Caco-2 (cell line): ENCODE measurements around the gene CACNA1D. TPM values are rescaled to one million over a fixed set of nuclear protein-coding genes. Genes with fewer than 3 reads are reported as not detected.

Source experiments
- BruUV-seq: library from RNA; stranded (reverse); fragments of 400-500 nt; replicated peaks from 2 replicates; lab custom pipeline; 2021; lab: Mats Ljungman, UMichigan
- CTCF ChIA-PET: fragments of 300-600 bp; sonication (Branson Sonifier 250); formaldehyde crosslinking; loops from one replicate; lab custom pipeline; 2022; ENCODE audit warnings: antibody characterized with exemption; lab: Charles Lee
- POLR2A ChIA-PET: fragments of 300-600 bp; sonication (Branson Sonifier 250); formaldehyde crosslinking; loops from one replicate; lab custom pipeline; 2022; ENCODE audit warnings: antibody characterized with exemption; lab: Charles Lee
- DNase-seq, 2 experiments: peaks; one replicate each; pipeline versions ENCODE4 v3.0.0 to v3.0.0-alpha.2; 2020 to 2022
- H3K27me3 ChIP-seq: replicated peaks from 2 replicates; pipeline ENCODE4 v1.6.0; 2011; ENCODE audit warnings: low read length; ENCODE audit not compliant: control insufficient read depth, insufficient read depth
- H3K36me3 ChIP-seq: 2 replicates; pipeline ENCODE4 v1.5.1; 2011; ENCODE audit warnings: low read length; ENCODE audit not compliant: control insufficient read depth, insufficient read depth
- H3K4me1 ChIP-seq: fragments of 250-450 bp; sonication (Bioruptor Pico); 2 replicates; pipeline ENCODE4 v1.5.1; 2020; ENCODE audit warnings: mild to moderate bottlenecking
- H3K4me3 ChIP-seq: 2 replicates; pipeline ENCODE4 v1.5.1; 2011; ENCODE audit warnings: low read depth, mild to moderate bottlenecking, control low read depth, low read length
- H3K9me3 ChIP-seq: fragments of 250-450 bp; sonication (Bioruptor Pico); 2 replicates; pipeline ENCODE4 v1.5.1; 2020; ENCODE audit warnings: mild to moderate bottlenecking, moderate library complexity
- H3K27ac Mint-ChIP-seq: one replicate; pipeline ENCODE4 v1.8.0; 2022; ENCODE audit warnings: mixed read lengths; ENCODE audit not compliant: unreplicated experiment
- H3K27me3 Mint-ChIP-seq: one replicate; pipeline ENCODE4 v1.8.0; 2022; ENCODE audit warnings: mixed read lengths; ENCODE audit not compliant: insufficient read depth, unreplicated experiment
- H3K36me3 Mint-ChIP-seq: one replicate; pipeline ENCODE4 v1.8.0; 2022; ENCODE audit warnings: mild to moderate bottlenecking, mixed read lengths; ENCODE audit not compliant: insufficient read depth, unreplicated experiment
- H3K4me1 Mint-ChIP-seq: one replicate; pipeline ENCODE4 v1.8.0; 2022; ENCODE audit warnings: low read depth, mixed read lengths; ENCODE audit not compliant: unreplicated experiment
- H3K4me3 Mint-ChIP-seq: one replicate; pipeline ENCODE4 v1.8.0; 2022; ENCODE audit warnings: mild to moderate bottlenecking, moderate library complexity, mixed read lengths; ENCODE audit not compliant: unreplicated experiment
- H3K9me3 Mint-ChIP-seq: one replicate; pipeline ENCODE4 v1.8.0; 2022; ENCODE audit warnings: mixed read lengths; ENCODE audit not compliant: unreplicated experiment
- intact Hi-C: fragments of 100-400 bp; cut with micrococcal nuclease; formaldehyde crosslinking; loops from one replicate; pipeline ENCODE4 v1.10.0; 2022; ENCODE audit not compliant: unreplicated experiment
- total RNA-seq: library from RNA; stranded (reverse); gene quantifications from 2 replicates; pipeline ENCODE4 v1.2.3, GENCODE V29; 2022
- TF ChIP-seq, protein P1 (sequence below), 2 experiments: fragments of 200-600 bp in 1 of 2; IDR thresholded peaks; 1 replicate in 1 of 2; 2 replicates in 1 of 2; pipeline versions ENCODE4 v1.5.1 to v1.8.0; 2011 to 2022; ENCODE audit warnings: antibody characterized with exemption in 1 of 2, control low read depth in 1 of 2, inconsistent platforms in 1 of 2, low read depth in 1 of 2, low read length in 1 of 2, mild to moderate bottlenecking in 1 of 2, moderate library complexity in 1 of 2; ENCODE audit not compliant: insufficient read depth in 1 of 2, severe bottlenecking in 1 of 2, unreplicated experiment in 1 of 2

CACNA1D gene
- total RNA-seq, 1 experiment from 2014 or later = 13.3 TPM

- H3K36me3 Mint-ChIP-seq = no peaks in the 10 kb centered on the region
- no peaks in the 10 kb centered on the region for H3K4me1 Mint-ChIP-seq
- no TSS peak for BruUV-seq
- H3K27ac Mint-ChIP-seq = no peak overlapping the region
- intact Hi-C loops = no loop called here
- TF ChIP-seq, protein P1, sequence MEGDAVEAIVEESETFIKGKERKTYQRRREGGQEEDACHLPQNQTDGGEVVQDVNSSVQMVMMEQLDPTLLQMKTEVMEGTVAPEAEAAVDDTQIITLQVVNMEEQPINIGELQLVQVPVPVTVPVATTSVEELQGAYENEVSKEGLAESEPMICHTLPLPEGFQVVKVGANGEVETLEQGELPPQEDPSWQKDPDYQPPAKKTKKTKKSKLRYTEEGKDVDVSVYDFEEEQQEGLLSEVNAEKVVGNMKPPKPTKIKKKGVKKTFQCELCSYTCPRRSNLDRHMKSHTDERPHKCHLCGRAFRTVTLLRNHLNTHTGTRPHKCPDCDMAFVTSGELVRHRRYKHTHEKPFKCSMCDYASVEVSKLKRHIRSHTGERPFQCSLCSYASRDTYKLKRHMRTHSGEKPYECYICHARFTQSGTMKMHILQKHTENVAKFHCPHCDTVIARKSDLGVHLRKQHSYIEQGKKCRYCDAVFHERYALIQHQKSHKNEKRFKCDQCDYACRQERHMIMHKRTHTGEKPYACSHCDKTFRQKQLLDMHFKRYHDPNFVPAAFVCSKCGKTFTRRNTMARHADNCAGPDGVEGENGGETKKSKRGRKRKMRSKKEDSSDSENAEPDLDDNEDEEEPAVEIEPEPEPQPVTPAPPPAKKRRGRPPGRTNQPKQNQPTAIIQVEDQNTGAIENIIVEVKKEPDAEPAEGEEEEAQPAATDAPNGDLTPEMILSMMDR (IDR thresholded peaks at IDR 0.05; ENCODE audit: insufficient read depth in 1 of 2, low read depth in 1 of 2, low read length in 1 of 2, severe bottlenecking in 1 of 2, unreplicated experiment in 1 of 2) = no peak
- DNase-seq = no peak
- ChIA-PET POLR2A (no interaction called here), CTCF (no interaction called here)
- H3K9me3 ChIP-seq = no peaks in the 10 kb centered on the region
- no peaks in the 10 kb centered on the region for H3K36me3 ChIP-seq
- H3K27me3 Mint-ChIP-seq = no peaks in the 10 kb centered on the region
- H3K4me3 ChIP-seq = no peak overlapping the region
- peaks cover 4% of the 10 kb centered on the region; the same call in 1 of the 2 replicates for H3K4me1 ChIP-seq
- H3K27me3 ChIP-seq = no peaks in the 10 kb centered on the region
- H3K9me3 Mint-ChIP-seq = no peaks in the 10 kb centered on the region
- no peak overlapping the region for H3K4me3 Mint-ChIP-seq
These were observed 16.1 kb downstream of the CACNA1D start for GRCh38 chr3:53510508-53510907.

DNA sequence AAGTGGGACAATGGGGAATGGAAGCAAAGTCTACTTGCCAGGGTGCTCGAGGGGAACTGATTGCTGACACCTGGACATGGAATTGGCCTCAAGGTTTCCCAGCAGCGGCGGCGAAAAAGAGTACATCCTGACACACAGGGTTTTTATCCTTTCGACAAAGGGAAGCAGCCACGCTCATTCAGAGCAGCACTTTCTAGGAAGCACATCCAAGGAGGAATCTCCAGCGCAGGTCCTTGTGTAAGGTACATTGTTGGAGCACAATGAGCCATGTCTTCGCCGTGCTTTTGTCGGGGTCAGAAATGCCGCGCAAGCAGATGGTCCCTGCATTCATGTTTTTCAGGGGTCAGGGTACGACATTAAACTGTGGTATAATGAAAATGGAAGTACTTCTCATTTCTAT lies 16.8 kb downstream of the CACNA1D start:
- CTCF ChIA-PET = no interaction called here
- intact Hi-C loops = no loop called here
- H3K27me3 Mint-ChIP-seq = no peaks in the 10 kb centered on the region
- DNase-seq = no peak
- H3K36me3 Mint-ChIP-seq = no peaks in the 10 kb centered on the region
- H3K27me3 ChIP-seq = no peaks in the 10 kb centered on the region
- H3K9me3 ChIP-seq = no peaks in the 10 kb centered on the region
- no peak overlapping the region for H3K4me3 ChIP-seq
- TF ChIP-seq, protein P1 (IDR thresholded peaks at IDR 0.05; ENCODE audit: insufficient read depth in 1 of 2, low read depth in 1 of 2, low read length in 1 of 2, severe bottlenecking in 1 of 2, unreplicated experiment in 1 of 2) = no peak
- no peaks in the 10 kb centered on the region for H3K4me1 Mint-ChIP-seq
- H3K4me1 ChIP-seq = peaks cover 4% of the 10 kb centered on the region; the same call in 1 of the 2 replicates
- POLR2A ChIA-PET = no interaction called here
- no peaks in the 10 kb centered on the region; the same call in 1 of the 2 replicates for H3K36me3 ChIP-seq
- BruUV-seq = no TSS peak
- no peak overlapping the region for H3K27ac Mint-ChIP-seq
- H3K9me3 Mint-ChIP-seq = no peaks in the 10 kb centered on the region
- no peak overlapping the region for H3K4me3 Mint-ChIP-seq

GRCh38 chr3:53513556-53514190 lies 19.3 kb downstream of the CACNA1D start:
- Histone ChIP-seq H3K4me1 (no peaks in the 10 kb centered on the region), H3K27me3 (no peaks in the 10 kb centered on the region), H3K9me3 (no peaks in the 10 kb centered on the region), H3K36me3 (no peaks in the 10 kb centered on the region; the same call in 1 of the 2 replicates), H3K4me3 (no peak overlapping the region)
- no peak for DNase-seq
- POLR2A ChIA-PET = interaction anchor here (0.6 kb wide), 1 partner anchor 57 kb away, joined by 4 read pairs; no protein-coding TSS in a partner anchor
- intact Hi-C loops = no loop called here
- no peaks in the 10 kb centered on the region for H3K4me1 Mint-ChIP-seq
- CTCF ChIA-PET = interaction anchor here (0.6 to 1.2 kb wide), 3 partner anchors 20 to 187 kb away, joined by 3 to 7 read pairs (median 5); partner anchors contain the start of gene CACNA1D
- H3K27ac Mint-ChIP-seq = no peak overlapping the region
- BruUV-seq = no TSS peak
- no peaks in the 10 kb centered on the region for H3K36me3 Mint-ChIP-seq
- H3K4me3 Mint-ChIP-seq = no peak overlapping the region
- TF ChIP-seq, protein P1 (IDR thresholded peaks at IDR 0.05; ENCODE audit: insufficient read depth in 1 of 2, low read depth in 1 of 2, low read length in 1 of 2, severe bottlenecking in 1 of 2, unreplicated experiment in 1 of 2) = peak; percentile 24 to 26
- H3K27me3 Mint-ChIP-seq = no peaks in the 10 kb centered on the region
- H3K9me3 Mint-ChIP-seq = no peaks in the 10 kb centered on the region
